HG02970 (cell line): Measurements from ENCODE around the gene RNF186.
"Not testable (repeated sequence)": the region's sequence is repeated elsewhere in the genome, so short reads cannot be mapped to it uniquely, and the experiment has no call there.

ENCODE experiments used
- ATAC-seq: cut with Tn5 transposase; IDR thresholded peaks from one replicate; pipeline ENCODE4 v1.9.1; 2021; ENCODE audit warnings: mild to moderate bottlenecking, moderate library complexity, moderate number of reproducible peaks; ENCODE audit not compliant: unreplicated experiment, low FRiP score

Gene RNF186

DNA sequence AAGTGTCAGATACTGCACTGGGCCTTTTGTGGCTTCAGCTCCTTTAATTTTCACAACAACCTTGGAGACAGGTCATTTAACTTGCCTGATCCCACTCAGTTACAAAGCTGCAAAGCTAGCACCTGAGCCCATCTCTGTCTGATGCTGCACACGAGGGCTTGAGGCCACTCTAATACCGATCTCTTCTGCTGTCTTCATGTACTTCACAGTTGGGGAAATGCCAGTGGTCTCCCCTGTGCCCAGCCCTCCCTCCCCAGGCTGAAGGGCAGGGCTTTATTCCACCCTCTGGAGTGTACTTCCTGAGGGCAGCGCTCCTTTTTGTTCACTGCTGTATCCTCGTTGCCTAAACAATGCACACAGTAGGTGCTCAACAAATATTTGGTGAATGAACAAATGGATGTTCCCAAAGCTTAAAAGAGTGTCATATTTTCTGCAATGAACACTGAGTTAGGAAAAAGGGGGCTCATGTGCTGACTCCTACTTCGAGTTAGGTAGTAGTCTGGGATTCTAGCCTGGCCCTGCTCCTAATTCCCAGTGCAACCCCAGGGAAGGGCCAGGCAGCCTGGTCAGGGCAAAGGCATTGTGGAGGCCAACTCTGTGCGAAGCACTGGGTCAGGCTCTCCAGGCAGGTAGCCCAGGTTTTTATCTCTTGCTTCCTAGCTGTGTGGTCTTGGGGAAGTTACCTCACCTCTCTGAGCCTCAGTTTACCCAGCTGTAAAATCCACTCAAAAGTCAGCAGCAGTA lies 16.4 kb downstream of the RNF186 start:
- ATAC-seq = no peak

DNA sequence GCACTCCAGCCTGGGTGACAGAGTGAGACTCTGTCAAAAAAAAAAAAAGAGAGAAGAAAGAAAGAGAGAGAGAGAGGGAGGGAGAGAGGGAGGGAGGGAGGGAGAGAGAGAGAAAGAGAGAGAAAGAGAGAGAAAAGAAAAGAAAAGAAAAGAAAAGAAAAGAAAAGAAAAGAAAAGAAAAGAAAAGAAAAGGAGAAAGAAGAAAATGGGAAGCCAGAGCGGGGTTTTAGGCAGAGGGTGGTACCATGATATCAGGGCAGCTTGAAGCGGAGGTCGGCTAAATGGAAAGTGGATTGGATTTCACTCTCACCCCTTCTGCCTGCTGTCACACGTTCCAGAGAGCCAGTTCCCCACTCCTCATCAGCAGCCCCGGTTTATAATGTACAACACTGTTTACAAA lies 17.3 kb downstream of the RNF186 start:
- no peak for ATAC-seq

DNA sequence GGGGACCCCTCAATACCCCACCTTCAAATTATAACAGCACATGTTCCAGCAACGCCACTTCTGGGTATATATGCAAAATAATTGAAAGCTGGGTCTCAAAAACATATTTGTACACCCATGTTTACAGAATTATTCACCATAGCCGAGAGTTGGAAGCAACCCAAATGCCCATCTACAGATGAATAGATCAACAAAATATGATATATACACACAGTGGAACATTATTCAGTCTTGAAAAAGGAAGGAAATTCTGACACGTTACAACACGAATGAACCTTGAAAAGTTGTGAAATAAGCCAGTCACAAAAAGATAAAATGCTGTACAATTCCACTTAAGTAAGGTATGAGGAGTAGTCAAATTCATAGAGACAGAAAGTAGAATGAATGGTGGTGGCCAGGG lies 20.5 kb downstream of the RNF186 start:
- no peak for ATAC-seq

DNA sequence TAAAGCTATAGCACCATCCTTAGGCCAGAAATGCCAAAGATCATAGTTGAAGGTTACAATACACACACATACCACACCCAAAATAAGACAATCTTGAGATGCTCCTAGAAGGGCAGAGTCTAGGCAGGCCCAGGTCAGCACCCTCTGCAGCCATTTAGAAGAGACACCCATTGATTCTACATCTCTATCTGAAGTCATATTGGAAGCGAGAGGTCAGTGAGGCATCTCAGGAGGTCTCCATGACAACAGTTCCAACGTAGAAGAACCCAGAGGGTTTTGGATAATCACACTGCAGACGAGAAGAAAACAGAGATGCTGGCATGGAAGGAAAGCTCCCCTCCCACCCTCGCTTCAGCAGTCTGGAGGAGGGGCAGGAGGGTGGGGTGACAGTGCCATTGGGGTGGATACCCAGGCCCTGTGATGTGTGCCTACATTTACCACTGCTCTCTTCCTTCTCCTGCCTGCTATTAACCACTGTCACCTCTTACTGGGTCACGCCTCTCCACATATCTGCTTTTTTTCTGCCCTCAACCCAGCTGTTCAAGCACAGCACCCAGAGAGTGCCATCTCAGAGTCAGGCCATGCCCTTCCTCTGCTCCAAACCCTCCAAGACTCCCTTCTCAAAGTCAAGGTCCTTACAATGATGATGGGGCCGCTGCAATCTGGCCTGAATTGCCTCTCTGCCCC lies 21.6 kb downstream of the RNF186 start:
- ATAC-seq = no peak

DNA sequence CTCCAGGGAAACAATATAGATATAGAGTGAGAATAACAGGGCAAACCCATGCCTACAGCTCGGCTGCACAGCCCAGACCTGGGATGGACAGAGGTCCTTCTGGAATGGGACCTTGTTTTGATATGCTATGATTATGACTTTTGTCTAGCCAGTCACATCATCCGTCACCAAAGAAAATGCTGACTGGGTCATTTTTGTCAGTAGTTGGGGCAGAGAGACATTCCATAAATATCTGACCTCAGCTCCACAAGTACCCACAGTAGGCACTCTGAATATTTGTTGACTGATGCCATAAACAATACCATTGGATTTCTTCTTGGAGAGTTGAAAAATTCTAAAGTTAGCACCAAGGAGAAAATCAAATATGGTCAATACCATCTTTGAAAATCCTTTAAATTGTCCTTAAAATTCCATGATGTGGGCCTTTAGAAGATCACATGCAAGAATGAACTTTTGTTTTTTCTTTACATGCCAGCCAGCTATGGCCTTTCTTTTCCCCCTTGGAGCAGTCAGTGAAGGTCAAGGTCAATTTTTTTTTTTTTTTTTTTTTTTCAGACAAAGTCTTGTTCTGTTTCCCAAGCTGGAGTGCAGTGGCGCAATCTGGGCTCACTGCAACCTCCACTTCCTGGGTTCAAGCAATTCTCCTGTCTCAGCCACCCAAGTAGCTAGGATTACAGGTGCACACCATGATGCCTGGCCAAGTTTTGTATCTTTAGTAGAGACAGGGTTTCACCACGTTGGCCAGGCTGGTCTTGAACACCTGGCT lies 22.7 kb downstream of the RNF186 start:
- no peak for ATAC-seq

DNA sequence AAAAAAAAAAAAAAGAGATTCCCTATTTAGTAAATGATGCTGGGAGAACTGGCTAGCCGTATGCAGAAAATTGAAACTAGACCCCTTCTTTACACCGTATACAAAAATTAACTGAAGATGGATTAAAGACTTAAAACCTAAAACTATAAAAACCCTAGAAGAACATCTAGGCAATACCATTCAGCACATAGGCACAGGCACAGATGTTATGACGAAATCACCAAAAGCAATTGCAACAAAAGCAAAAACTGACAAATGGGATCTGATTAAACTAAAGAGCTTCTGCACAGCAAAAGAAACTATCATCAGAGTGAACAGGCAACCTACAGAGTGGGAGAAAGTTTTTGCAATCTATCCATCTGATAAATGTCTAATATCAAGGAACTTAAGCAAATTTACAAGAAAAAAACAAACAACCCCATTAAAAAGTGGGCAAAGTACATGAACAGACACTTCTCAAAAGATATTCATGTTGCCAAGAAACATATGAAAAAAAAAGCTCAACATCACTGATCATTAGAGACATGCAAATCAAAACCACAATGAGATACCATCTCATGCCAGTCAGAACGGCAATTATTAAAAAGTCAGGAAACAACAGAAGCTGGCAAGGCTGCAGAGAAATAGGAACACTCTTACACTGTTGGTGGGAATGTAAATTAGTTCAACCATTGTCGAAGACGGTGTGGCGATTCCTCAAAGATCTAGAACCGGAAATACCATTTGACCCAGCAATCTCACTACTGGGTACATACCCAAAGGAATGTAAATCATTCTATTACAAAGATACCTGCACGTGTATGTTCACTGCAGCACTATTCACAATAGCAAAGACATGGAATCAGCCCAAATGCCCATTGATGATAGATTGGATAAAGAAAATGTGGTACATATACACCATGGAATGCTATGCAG lies 24.8 kb downstream of the RNF186 start:
- ATAC-seq = not testable (repeated sequence)

DNA sequence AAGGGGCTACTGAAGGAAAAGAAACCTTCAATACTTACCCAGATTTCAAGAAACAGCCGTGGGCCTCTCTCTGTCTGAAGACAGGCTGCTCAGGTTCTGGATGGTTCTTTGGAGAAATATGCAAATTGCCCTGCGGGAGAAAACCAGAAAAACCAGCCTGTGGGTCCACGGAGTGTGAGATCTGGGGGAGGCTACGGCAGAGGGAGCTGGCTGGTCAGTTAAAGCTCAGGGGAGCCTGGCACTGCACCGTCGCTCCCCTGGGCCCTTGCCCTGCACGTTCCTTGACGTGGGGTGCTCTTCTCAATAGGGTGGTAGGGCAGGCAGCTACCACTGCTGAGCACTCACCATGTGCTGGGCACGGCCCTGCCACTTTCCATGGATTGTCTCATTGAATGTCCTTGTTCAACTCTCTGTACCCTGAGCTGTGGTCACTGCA lies 28.1 kb downstream of the RNF186 start:
- ATAC-seq = no peak

DNA sequence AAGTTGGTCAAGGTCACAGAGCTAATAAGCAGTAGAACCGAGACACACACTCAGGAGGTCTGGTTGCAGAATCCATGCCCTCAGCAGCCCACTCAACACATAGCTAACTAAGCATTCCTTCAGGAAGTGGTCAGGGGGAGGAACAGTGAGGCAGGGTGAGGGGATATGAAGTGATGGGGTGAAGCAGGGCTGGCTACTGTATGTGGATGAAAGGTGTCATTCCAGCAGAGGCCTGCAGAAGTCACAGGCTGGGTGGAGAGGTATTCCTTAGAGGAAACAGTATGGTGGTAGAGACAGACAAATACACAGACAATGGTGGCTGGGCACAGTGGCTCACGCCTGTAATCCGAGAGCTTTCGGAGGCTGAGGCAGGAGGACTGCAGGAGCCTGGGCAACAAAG lies 29.4 kb downstream of the RNF186 start:
- ATAC-seq = no peak

DNA sequence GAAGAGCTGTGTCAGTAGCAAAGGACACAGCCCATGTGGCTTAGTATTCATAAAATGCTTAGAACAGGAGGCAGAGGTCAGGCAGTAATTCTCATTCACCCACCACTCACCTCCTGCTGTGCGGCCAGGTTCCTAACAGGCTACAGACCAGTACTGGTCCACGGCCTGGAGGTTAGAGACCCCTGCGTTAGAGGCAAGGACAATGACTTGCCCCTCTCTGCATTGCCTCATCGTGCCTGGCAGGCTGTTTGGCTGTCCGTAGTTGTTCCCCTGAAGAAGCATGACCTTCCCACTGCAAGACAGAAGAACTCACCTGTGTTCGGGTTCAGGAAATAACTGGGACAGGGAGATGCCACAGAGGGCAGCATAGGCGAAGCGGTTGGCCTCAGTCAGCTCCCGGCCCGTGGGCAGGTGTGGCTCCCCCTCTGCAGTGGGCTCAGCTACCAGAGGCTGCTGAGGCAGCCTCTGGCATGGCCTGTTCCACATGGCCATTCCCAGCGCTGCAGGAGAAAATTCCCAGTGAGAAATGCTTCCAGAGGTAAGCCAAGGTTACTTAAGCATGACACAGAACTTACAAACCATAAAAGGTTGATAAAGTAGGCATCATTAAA lies 34.7 kb downstream of the RNF186 start:
- no peak for ATAC-seq

DNA sequence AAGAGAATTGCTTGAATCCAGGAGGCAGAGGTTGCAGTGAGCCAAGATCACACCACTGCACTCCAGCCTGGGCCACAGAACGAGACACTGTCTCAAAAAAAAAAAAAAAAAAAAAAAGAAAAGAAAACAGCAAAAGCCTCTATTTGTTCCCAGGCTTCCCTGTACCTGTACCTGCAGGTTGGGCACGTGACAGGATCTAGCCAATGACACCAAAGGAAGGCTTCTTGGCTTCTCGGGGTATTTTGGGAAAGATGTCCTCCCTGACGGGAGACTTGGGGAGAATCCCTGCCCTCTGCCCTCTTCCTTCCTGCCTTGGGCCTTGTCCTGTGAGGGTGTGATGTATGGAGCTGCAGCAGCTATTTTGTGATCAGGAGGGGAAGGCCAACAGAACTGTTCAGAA lies 38.1 kb downstream of the RNF186 start:
- ATAC-seq = no peak

DNA sequence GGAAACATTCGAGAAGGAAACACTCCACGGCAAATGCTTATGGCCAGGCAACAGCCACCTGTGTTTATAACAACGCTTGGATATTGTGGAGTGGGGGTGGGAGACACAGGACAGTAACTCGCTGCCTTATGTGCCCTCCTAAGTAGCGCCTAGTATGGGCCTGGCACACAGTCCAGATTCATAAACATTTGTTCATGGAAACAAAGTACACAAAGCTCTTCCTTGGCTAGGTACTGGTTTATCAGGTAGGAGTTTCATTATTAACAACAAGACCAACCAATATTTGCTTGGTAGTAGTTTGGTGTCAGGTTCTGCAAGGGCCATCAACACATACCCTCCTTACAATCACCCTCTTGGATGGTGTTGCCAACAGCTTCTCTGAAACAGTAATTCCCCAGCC lies 38.8 kb downstream of the RNF186 start:
- no peak for ATAC-seq

DNA sequence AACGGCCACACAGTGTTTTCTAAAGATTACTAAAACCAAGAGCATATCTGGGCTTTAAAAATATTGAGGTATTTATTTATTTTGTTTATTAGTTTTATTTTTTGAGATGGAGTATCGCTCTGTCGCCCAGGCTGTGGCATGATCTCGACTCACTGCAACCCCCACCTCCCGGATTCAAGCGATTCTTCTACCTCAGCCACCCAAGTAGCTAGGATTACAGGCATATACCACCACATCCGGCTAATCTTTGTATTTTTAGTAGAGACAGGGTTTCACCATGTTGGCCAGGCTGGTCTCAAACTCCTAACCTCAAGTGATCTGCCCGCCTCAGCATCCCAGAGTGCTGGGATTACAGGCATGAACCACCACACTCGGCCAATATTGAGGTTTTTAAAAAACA lies 39.3 kb downstream of the RNF186 start:
- ATAC-seq = no peak

DNA sequence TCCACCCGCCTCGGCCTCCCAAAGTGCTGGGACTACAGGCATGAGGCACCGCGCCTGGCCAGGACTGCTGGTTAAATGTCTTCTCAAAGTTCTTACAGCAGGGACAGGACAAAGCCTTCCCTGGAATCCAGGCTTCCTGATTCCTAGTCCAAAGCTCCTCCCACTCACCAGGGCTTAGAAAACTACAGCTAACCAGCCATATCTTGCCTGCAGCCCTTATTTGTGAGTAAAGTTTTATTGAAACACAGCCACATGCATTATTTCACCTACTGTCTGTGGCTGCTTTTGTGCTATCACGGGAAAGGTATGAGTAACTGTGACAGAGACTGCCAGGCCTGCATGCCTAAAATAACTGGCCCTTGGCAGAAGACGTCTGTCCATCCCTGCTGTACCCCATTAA lies 39.8 kb downstream of the RNF186 start:
- ATAC-seq = no peak

DNA sequence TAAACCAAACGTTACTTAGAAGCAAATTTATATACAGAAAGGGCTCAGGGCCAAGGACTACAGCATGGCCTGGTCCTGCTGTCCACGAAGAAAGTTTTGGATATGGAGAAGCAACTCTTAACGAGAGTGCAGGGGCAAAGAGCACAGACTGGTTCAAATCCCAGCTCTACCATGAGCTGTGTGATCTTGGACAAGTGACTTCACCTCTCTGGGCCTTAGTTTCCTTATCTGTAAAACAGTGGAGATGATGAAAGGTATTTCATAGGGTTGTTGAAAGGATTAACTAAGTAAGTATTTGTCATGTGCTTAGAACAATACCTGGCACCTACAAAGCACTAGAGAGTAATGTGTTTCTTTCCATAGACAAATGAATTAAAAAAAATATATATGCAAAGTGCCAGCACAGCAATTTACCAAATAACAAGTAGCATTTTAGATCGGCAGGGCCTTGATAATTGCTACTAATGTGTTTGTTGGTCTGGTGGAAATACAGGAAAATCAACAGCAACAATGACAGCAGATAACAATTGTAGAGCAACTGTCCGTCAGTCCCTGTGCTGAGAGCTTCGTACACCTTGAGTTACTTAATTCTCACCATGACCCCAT lies 40.8 kb downstream of the RNF186 start:
- ATAC-seq = no peak

DNA sequence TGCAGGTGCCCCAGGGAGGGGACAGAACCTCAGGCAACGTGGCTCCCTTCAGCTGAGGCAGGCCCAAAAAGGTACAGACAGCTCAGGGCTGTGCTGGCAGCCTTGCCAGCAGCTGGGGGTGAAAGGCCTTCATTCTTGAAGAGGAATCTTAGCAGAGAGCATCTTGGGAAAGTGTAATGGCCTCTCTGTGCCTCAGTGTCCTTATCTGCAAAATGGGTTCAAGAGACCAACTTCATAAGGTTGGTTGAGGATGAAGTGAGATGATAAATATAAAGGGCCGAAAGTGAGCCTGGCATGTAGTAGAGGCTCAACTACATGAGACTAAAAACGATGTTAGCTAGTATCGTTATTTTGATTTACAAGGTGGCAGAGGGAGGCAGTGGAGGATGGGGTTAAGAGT lies 41.6 kb downstream of the RNF186 start:
- no peak for ATAC-seq

DNA sequence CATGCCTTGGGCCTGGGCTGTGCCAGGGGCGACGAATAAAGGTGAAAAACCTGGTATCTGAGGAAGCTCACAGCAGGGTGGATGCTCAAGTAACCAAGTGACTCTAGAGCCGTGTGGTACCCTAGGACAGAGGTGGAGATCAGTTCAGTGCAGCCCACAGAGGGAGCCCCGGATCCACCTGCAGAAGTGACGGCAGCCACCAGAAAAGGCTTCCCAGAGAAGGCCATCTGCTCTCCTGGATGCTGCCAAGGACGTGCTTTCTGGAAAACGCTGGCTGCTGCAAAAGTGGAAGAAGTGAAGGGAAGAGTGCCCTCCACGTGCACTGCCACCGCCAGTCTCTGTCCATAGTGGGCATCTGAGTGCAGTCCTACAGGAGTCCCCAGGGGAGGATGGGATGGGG lies 43.0 kb downstream of the RNF186 start:
- ATAC-seq = no peak

DNA sequence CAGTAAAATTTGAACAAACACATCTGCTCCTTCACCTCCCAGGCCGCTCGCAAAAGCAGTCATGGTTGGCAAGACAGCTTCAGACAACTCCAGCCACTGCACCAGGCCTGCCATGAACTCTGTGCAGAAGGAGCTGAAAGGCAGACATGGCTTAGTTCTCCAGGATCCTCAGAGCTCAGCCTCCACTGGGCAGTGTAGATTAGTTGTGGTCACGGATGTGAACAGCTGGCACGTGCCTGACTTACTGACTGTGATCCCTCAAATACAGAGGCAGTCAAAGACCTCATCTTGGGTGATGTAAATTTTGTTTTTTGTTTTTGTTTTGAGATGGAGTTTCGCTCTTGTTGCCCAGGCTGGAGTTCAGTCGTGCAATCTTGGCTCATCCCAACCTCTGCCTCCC lies 43.7 kb downstream of the RNF186 start:
- ATAC-seq = no peak

DNA sequence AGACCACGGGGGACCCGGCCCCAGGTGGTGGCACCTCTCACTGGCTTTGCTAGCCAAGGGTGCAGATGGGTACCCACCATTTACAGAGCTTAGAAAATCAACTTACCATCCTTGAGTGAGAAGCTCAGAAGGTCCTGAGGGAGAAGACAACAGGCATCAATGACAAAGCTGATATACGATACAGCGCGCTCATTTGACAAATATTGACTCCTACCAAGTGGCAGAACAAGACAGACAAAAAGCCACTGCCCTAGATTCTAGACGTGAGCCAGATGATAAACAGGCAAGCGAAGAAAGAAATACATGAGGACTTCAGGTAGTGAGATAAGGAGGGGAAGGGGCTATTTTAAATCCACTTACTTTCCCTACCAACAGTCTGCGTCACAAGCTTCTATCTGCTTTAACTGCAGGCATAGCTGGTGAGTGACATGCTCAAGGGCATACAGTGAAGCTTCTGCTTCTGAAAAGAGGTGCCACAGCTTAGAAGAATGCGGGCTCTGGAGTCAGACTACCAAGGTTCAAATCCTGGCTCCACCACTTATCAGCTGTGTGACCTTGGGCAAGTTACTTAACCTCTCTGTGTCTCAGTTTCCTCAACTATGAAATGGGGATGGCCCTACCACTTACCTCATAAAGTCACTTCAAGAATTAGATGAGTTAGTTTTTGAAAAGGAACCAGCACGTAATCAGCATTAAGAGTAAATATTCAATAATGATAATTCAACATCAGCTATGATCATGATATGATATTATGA lies 44.5 kb downstream of the RNF186 start:
- ATAC-seq = no peak
